ENCODE results near the gene PSEN2. TPM values are rescaled to one million over a fixed set of nuclear protein-coding genes. Genes with fewer than 3 reads are reported as not detected.

Gene PSEN2
- total and polyA plus RNA-seq, 9 of the 15 experiments (the other 6 are each of a cell fraction or from before 2014, with no cell fraction given): 2.3 to 21.5 (median 13.7) TPM

GRCh38 chr1:226870401-226871279, at the start of gene PSEN2 (continued):
- TF ChIP-seq ZBTB40 (IDR thresholded peaks at IDR 0.05) (peak; percentile 53), ZBTB40 (CRISPR knock-in tag; IDR thresholded peaks at IDR 0.05) (no peak), MXI1 (IDR thresholded peaks at IDR 0.05; ENCODE audit: low read depth, low read length) (peak; percentile 49; the same call in 1 of the 2 replicates), HDAC8 (tag; IDR thresholded peaks at IDR 0.05) (0 out of 2 replicates have a peak, but pooled peaks have one; percentile 13), ZBTB7A (IDR thresholded peaks at IDR 0.05; ENCODE audit: borderline replicate concordance, control insufficient read depth, low read depth, low read length) (peak; percentile 64; the same call in 1 of the 2 replicates), ATF1 (CRISPR knock-in tag; IDR thresholded peaks at IDR 0.05) (peak; percentile 76), ATF1 (tag; IDR thresholded peaks at IDR 0.05) (peak; percentile 91), HMG20A (CRISPR knock-in tag; conservative IDR thresholded peaks at IDR 0.05) (no peak), ESRRB (CRISPR knock-in tag; IDR thresholded peaks at IDR 0.05; ENCODE audit: borderline replicate concordance) (no peak), SFPQ (IDR thresholded peaks at IDR 0.05; ENCODE audit: low read depth, low read length) (no peak), CXXC5 (CRISPR knock-in tag; IDR thresholded peaks at IDR 0.05) (peak; percentile 95), ATF7 (IDR thresholded peaks at IDR 0.05) (peak; percentile 69), GTF2E2 (tag; IDR thresholded peaks at IDR 0.05) (no peak), ZBTB17 (CRISPR knock-in tag; IDR thresholded peaks at IDR 0.05) (0 out of 2 replicates have a peak, but pooled peaks have one; percentile 29), NBN (IDR thresholded peaks at IDR 0.05; ENCODE audit: low read depth) (no peak), PRMT5 (CRISPR knock-in tag; IDR thresholded peaks at IDR 0.05) (no peak), ETV5 (CRISPR knock-in tag; IDR thresholded peaks at IDR 0.05; ENCODE audit: low read depth) (peak; percentile 67; the same call in 1 of the 2 replicates), EP400 (IDR thresholded peaks at IDR 0.05) (peak; percentile 35; the same call in 1 of the 2 replicates)
